ENCODE data around the gene CCDC54.

DNA sequence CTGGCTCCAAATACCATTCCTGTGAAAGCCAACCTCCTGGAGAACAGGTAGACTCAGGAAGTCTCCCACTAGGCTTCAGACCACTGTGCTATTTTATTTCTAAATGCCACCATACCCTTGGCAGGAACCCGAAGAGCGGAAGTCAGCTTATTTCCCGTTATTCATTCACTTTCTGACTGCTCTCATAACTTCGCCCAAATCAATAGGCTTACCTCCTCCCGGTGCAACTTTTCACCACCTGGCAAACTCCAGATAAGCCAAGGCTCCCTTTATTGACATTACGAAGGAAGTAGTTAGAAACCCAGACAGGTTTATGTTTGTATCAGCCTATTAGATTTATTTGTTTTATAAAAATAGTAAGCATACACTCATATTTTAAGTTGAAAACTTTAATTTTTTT is 3.3 kb upstream of the CCDC54 start:
- TF ChIP-seq CTCF (IDR thresholded peaks at IDR 0.05) (no peak), POLR2A (IDR thresholded peaks at IDR 0.05) (no peak), POLR2AphosphoS5 (IDR thresholded peaks at IDR 0.05) (no peak)

All from prostate gland (tissue), 2 donors.